Right atrium auricular region (tissue), 2 donors: ENCODE measurements around the gene PCF11. TPM values are rescaled to one million over a fixed set of nuclear protein-coding genes. Genes with fewer than 3 reads are reported as not detected.

Experiments
- total RNA-seq, 2 donors: library from RNA; depleted of rRNA; stranded (reverse); fragments of >200 nt; gene quantifications; one replicate each; pipeline ENCODE4 v1.1.0, GENCODE V29; 2016

PCF11 gene
- total RNA-seq, 2 donors from 2014 or later: 26.9 to 30.5 TPM

Other genes starting within 250 kb of the PCF11 start
- 10 to 100 TPM; 12.1 to 19.0 TPM for gene RAB30, start 85.2 kb upstream of the PCF11 start, total RNA-seq
- gene ANKRD42, start 36.6 kb downstream of the PCF11 start, total RNA-seq: 1 to 10 TPM; 7.7 to 8.0 TPM
- 10 to 100 TPM; 20.9 to 24.0 TPM for gene CCDC90B, start 129.2 kb downstream of the PCF11 start, total RNA-seq